ENCODE measurements around the gene NFIA.

- TF ChIP-seq, protein P1, sequence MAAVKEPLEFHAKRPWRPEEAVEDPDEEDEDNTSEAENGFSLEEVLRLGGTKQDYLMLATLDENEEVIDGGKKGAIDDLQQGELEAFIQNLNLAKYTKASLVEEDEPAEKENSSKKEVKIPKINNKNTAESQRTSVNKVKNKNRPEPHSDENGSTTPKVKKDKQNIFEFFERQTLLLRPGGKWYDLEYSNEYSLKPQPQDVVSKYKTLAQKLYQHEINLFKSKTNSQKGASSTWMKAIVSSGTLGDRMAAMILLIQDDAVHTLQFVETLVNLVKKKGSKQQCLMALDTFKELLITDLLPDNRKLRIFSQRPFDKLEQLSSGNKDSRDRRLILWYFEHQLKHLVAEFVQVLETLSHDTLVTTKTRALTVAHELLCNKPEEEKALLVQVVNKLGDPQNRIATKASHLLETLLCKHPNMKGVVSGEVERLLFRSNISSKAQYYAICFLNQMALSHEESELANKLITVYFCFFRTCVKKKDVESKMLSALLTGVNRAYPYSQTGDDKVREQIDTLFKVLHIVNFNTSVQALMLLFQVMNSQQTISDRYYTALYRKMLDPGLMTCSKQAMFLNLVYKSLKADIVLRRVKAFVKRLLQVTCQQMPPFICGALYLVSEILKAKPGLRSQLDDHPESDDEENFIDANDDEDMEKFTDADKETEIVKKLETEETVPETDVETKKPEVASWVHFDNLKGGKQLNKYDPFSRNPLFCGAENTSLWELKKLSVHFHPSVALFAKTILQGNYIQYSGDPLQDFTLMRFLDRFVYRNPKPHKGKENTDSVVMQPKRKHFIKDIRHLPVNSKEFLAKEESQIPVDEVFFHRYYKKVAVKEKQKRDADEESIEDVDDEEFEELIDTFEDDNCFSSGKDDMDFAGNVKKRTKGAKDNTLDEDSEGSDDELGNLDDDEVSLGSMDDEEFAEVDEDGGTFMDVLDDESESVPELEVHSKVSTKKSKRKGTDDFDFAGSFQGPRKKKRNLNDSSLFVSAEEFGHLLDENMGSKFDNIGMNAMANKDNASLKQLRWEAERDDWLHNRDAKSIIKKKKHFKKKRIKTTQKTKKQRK (IDR thresholded peaks at IDR 0.05; ENCODE audit: borderline replicate concordance, low read depth, low read length), result no peak
- no peak for TF ChIP-seq ZBTB40 (IDR thresholded peaks at IDR 0.05)
- no peak for TF ChIP-seq ZBTB40 (CRISPR knock-in tag; IDR thresholded peaks at IDR 0.05)
- no peak for TF ChIP-seq ZNF707 (CRISPR knock-in tag; conservative IDR thresholded peaks at IDR 0.05)
Observed at GRCh38 chr1:61201035-61201434, 118.7 kb downstream of the NFIA start.
